GM19351 (cell line): ENCODE results near the gene ASAH2.
A peak's percentile ranks its signal among the peaks of the same experiment; 100 is the strongest.
"Not testable (repeated sequence)": the region's sequence is repeated elsewhere in the genome, so short reads cannot be mapped to it uniquely, and the experiment has no call there.

Experiments
- ATAC-seq: cut with Tn5 transposase; IDR thresholded peaks from one replicate; pipeline ENCODE4 v1.9.1; 2021; ENCODE audit warnings: mild to moderate bottlenecking, moderate library complexity; ENCODE audit not compliant: unreplicated experiment

Gene ASAH2

DNA sequence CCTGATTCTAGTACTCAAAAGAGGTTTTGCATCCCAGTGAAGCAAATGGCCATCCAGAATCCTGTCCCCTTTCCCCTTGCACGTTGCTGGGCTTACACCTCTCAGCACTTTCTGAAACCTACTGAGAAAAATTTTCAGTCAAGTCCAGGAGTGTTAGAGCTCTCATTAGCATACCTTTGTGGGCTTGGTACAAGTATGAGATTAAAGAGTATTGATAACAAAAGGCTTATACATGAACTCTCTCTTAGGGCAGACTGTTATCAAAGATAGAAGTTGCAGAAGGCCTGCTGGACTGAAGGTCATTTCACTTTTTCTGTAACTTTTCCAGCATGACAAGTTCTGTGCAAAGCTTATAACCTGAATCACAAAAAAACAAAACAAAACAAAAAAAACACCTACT is at the start of gene ASAH2:
TSS of gene ASAH2 (minus strand) at position 123 of the 400 bp plus-strand sequence. CDS start 2,906 bp downstream, outside the sequence.
- no peak for ATAC-seq

DNA sequence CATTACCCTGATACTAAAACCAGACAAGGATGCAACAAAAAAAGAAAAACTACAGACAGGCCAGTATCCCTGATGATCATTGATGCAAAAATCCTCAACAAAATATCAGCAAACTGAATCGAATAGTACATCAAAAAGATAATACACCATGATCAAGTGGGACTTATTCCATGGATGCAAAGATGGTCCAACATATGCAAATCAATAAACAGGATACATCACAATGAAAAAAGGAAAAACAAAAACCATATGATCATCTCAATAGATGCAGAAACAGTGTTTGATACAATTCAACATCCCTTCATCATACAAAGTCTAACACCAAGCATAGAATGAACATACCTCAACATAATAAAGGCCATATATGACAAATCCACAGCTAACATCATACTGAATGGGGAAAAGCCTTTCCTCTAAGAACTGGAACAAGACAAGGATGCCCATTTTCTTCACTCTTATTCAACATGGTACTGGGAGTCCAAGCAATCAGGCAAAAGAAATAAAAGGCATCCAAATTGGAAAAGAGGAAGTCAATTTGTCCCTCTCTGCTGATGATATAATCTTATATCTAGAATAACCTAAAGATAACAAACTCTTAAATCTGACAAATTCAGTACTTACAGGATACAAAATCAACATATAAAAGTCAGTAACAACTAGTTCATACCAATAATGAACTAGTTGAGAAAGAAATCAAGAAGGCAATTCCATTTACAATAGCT is 48.8 kb upstream of the ASAH2 start:
- ATAC-seq, result no peak

DNA sequence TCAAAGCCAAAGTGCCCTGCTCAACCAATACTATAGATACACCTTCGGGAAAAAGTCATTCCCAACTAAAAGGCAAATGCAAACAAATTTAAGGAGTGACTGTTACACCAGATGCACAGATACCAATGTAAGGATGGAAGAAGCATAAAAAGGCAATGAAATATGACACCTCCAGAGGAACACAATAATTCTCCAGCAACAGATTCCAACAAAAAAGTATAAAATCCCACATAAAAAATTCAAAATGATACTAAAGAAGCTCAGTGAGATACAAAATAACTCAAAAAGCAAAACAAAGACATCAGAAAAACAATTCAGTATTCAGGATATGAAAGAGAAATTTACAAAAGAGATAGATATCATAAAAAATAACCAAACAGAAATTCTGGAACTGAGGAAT is 44.1 kb upstream of the ASAH2 start:
- ATAC-seq, result no peak

- ATAC-seq, result no peak
These were observed 43.3 kb upstream of the ASAH2 start for GRCh38 chr10:50294582-50294981.

GRCh38 chr10:50293513-50294313 is 42.4 kb upstream of the ASAH2 start:
- ATAC-seq, result no peak

DNA sequence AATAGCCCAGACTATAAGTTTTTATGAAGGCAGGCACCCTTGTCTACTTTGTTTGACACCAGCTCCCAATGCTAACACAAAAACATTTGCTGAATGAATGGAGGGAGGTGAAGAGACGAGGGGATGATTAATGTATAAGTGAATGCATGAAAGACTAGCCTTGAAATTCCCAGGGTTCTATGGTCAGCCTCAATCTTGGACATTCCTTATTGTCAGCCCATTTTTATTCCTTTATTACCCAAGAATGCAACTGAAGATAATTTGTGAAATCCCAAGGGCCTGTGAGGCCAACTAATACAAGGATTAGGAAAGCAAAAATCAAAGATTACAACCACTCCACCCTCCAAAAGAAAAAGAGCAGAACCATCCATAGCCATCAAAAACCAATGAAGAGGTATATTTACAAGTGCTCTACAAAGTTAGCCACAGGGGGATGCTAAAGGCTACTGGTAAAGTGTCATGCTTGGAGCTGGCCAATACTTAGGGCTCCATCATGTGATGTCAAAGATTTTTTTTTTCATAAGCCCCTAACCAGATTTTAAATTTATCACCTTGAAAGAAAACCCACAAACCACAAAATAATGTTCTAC is 40.0 kb upstream of the ASAH2 start:
- ATAC-seq, result no peak

DNA sequence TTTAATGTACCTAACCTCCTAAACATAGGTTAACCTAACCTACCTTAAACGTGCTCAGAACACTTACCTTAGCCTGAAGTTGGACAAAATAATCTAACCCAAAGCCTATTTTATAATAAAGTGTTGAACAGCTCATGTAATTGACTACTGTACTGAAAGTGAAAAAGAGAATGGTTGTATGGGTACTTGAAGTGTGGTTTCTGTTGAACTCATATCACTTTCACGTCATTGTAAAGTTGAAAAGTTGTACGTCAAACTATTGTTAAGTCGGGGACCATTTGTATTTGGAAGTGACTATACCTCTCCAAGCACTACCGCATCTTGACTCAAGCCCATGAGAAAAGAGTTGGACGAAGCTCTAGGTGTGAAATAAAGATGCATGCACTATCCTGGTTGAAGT is 37.9 kb upstream of the ASAH2 start:
- no peak for ATAC-seq

- ATAC-seq, result no peak
These were observed 35.9 kb upstream of the ASAH2 start for GRCh38 chr10:50286996-50287803.

- no peak for ATAC-seq
These were observed 35.2 kb upstream of the ASAH2 start for GRCh38 chr10:50286517-50286916.

DNA sequence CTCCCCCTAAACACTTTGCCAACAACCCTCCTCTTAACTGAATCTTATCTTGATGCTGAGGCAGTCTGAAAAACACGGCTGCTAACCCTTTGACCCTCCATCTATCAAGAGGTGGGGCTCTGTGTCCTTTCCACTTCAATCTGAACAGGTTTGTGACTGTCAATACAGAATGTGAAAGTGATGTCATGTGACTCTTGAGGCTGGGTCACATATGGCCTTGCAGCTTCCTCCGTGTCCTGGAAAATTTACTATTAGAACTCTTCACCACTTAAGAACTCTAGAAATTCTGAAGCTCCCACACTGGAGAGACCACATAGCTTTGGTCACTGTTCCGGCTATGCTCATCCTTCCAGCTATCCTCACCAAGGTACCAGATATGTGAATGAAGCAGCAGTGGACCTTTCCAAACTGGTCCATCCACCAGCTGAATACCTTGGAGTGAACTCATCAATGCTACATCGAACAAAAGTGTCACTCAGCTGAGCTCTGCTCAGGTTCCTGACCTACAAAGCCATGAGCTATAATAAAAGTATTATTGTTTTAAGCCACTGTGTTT is 30.7 kb upstream of the ASAH2 start:
- ATAC-seq, result no peak

GRCh38 chr10:50281210-50281966 is 30.1 kb upstream of the ASAH2 start:
- ATAC-seq, result no peak

GRCh38 chr10:50280049-50280841 is 28.9 kb upstream of the ASAH2 start:
- ATAC-seq, result no peak

GRCh38 chr10:50279489-50279888 is 28.2 kb upstream of the ASAH2 start:
- ATAC-seq, result no peak

DNA sequence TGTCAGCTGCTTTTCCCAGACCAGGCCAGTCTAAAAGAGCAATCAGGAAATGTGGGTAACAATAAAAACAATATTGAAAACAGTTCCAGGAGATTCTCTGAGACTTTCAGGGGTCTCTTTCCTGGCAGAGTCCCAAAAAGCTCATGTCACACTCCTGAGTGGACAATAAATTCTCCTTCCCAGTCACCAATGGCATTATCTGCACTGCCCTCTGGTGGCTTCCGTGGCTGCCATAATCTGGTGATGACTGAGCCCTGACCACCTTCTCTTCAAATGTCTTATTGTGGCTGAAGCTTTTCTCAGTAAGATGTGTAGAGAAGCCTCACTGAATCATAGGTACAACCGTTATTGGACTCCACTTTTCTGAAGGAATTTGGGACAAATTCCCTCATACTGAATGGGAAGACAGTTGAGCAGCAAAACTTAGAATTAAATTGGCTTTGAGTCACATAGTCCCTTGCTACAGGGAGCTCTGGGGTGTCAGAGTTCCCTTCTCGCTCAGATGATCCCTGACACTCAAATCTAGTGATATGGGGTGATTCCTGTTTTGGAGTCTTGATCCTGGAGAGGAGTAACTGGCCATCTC is 24.4 kb upstream of the ASAH2 start:
- peak; percentile 84 for ATAC-seq

DNA sequence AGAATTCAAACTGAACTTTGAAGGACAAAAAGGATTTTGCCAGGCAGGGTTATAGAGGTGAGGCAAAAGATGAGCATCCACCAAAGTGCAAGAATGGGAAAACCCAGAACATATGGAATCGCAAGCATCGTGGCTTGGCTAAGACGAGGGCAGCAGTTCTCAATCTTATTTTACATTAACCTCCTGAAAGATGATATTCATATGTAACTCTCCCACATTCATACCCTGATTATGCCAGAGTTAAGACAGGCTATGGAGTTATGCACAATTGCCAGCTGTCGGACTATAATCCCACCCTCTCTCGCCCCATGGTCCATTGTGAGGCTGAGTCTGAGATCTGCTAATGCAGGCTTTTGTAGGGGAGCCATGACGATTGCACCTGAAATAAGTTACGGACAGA is 21.2 kb upstream of the ASAH2 start:
- no peak for ATAC-seq

DNA sequence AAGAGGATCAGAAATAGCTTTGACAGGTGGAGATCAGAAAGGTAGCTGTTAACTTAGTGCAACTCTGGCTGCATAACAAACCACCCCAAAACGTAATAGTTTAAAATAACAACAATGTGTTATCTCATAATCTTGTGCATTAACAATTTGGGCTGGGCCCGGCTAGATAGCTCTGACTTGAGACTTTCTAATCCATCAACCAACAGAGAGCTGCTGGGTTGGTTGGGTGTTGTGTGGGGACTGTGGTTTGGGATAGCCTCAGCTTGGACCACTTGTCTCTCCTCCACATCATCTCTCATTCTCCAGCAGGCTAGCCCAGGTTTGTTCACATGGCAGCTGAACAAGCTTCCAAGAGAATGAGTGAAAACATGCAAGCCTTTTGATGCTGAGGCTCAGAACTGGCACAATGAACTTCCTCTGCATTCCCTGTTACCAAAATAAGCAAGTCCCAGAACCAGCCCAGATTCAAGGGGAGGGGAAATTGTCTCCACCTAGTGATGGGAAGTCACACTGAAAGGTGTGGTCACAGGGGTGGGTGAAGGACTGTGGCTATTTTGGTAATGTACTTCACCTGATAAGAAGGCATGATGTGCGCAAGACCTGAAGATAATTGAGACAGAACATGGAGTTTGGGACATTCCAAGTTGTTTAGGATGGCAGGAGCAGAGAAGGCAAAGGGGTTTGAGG is 20.4 kb upstream of the ASAH2 start:
- no peak for ATAC-seq

DNA sequence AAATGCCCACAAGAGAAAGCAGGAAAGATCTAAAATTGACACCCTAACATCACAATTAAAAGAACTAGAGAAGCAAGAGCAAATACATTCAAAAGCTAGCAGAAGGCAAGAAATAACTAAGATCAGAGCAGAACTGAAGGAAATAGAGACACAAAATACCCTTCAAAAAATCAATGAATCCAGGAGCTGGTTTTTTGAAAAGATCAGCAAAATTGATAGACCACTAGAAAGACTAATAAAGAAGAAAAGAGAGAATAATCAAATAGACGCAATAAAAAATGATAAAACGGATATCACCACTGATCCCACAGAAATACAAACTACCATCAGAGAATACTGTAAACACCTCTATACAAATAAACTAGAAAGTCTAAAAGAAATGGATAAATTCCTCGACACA is 16.6 kb upstream of the ASAH2 start:
- ATAC-seq, result not testable (repeated sequence)

GRCh38 chr10:50262625-50263024 is 11.3 kb upstream of the ASAH2 start:
- ATAC-seq, result not testable (repeated sequence)
